ENCODE results near the gene FYN.
"Not testable (repeated sequence)": the region's sequence is repeated elsewhere in the genome, so short reads cannot be mapped to it uniquely, and the experiment has no call there.

The FYN gene

GRCh38 chr6:111795558-111795957 is 77.7 kb downstream of the FYN start:
- H3K36me3 ChIP-seq (ENCODE audit: insufficient read depth, low read length): no peaks in the 10 kb centered on the region
- peaks cover 16% of the 10 kb centered on the region for H3K4me1 ChIP-seq (ENCODE audit: insufficient read depth, low read length)
- no peak overlapping the region for H3K9ac ChIP-seq (ENCODE audit: low read depth, low read length)
- H3K9me3 ChIP-seq (ENCODE audit: control insufficient read depth, insufficient read depth, low read length): no peaks in the 10 kb centered on the region

DNA sequence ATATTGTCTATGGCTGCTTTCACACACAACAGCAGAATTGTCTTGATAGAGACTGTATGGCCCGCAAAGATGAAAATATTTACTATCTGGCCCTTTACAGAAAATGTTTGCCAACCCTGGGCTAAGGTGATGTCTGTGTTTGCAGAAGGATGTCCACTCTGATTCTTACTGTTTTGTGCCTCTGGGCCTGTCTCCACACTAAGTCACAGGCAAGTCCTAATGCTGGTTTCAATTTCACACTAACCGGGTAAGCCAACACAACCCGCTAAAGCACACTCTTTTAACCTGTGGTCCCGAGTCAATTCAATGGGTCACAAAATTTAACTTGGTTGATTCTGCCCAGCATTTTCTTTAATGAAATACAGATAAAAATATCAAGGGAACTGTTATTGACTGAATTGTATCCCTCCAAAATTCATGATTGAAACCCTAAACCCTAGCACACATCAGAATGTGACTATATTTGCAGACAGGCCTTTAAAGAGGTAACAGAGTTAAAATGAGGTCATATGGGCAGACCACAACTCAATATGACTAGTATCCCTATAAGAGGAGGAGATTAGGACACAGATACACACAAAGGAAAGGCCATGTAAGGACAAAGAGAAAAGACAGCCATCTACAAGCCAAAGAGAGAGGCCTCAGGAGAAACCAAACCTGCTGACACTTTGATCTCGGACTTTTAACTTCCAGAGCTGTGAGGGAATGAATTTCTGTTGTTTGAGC is 78.4 kb downstream of the FYN start:
- no peaks in the 10 kb centered on the region for H3K9me3 ChIP-seq (ENCODE audit: control insufficient read depth, insufficient read depth, low read length)
- H3K9ac ChIP-seq (ENCODE audit: low read depth, low read length): no peak overlapping the region
- H3K4me1 ChIP-seq (ENCODE audit: insufficient read depth, low read length): peaks cover 9% of the 10 kb centered on the region; the same call in 1 of the 2 replicates
- no peaks in the 10 kb centered on the region for H3K36me3 ChIP-seq (ENCODE audit: insufficient read depth, low read length)

DNA sequence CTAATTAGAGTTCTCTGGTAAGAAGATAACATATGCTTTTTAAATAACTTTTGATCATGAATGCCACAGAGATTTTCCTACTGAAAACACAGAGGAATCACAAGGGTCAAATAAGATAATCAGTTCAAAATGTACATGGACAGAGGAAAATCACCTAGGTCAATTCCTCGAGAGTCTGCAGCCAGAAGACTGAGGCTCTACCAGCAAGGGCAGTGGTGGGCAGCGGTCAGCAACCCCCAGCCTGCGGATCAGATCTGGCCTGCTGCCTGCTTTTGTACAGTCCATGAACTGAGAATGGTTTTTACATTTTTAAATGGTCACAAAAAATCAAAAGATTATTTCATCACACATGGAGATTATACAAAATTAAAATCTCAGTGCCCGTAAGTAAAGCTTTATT is 79.0 kb downstream of the FYN start:
- Histone ChIP-seq H3K9me3 (ENCODE audit: control insufficient read depth, insufficient read depth, low read length) (no peaks in the 10 kb centered on the region), H3K9ac (ENCODE audit: low read depth, low read length) (no peak overlapping the region), H3K4me1 (ENCODE audit: insufficient read depth, low read length) (peaks cover 9% of the 10 kb centered on the region; the same call in 1 of the 2 replicates), H3K36me3 (ENCODE audit: insufficient read depth, low read length) (no peaks in the 10 kb centered on the region)

DNA sequence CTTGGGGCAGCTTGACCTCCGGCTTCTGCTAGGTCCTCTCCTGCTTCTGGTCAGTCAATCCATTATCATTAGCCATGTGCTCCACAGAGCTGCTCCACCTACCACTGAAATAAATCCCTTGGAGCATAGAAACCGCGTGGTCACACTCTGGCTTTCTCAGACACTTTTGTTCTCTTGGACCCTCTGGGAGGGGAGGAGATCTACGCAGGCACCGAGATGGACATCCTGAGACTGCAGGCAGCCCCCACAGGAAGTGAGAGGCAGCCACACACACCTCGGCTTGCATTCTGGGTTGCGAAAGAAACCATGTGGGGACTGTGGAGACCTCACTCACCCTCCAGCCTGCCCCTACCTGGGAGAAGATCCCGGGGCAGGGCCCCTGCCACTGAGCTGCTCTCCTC is 79.5 kb downstream of the FYN start:
- Histone ChIP-seq H3K36me3 (ENCODE audit: insufficient read depth, low read length) (no peaks in the 10 kb centered on the region), H3K9me3 (ENCODE audit: control insufficient read depth, insufficient read depth, low read length) (no peaks in the 10 kb centered on the region), H3K4me1 (ENCODE audit: insufficient read depth, low read length) (peaks cover 14% of the 10 kb centered on the region; the same call in 1 of the 2 replicates), H3K9ac (ENCODE audit: low read depth, low read length) (no peak overlapping the region)

GRCh38 chr6:111792914-111793700 is 80.1 kb downstream of the FYN start:
- peaks cover 7% of the 10 kb centered on the region; the same call in 1 of the 2 replicates for H3K4me1 ChIP-seq (ENCODE audit: insufficient read depth, low read length)
- H3K9ac ChIP-seq (ENCODE audit: low read depth, low read length): no peak overlapping the region
- H3K9me3 ChIP-seq (ENCODE audit: control insufficient read depth, insufficient read depth, low read length): no peaks in the 10 kb centered on the region
- H3K36me3 ChIP-seq (ENCODE audit: insufficient read depth, low read length): no peaks in the 10 kb centered on the region

- H3K9ac ChIP-seq (ENCODE audit: low read depth, low read length): no peak overlapping the region
- peaks cover 7% of the 10 kb centered on the region; the same call in 1 of the 2 replicates for H3K4me1 ChIP-seq (ENCODE audit: insufficient read depth, low read length)
- no peaks in the 10 kb centered on the region for H3K9me3 ChIP-seq (ENCODE audit: control insufficient read depth, insufficient read depth, low read length)
- no peaks in the 10 kb centered on the region for H3K36me3 ChIP-seq (ENCODE audit: insufficient read depth, low read length)
These were observed 81.0 kb downstream of the FYN start for GRCh38 chr6:111792241-111792640.

- Histone ChIP-seq H3K36me3 (ENCODE audit: insufficient read depth, low read length) (no peaks in the 10 kb centered on the region), H3K9ac (ENCODE audit: low read depth, low read length) (no peak overlapping the region), H3K9me3 (ENCODE audit: control insufficient read depth, insufficient read depth, low read length) (no peaks in the 10 kb centered on the region), H3K4me1 (ENCODE audit: insufficient read depth, low read length) (peaks cover 7% of the 10 kb centered on the region; the same call in 1 of the 2 replicates)
These were observed 81.8 kb downstream of the FYN start for GRCh38 chr6:111791415-111791814.

DNA sequence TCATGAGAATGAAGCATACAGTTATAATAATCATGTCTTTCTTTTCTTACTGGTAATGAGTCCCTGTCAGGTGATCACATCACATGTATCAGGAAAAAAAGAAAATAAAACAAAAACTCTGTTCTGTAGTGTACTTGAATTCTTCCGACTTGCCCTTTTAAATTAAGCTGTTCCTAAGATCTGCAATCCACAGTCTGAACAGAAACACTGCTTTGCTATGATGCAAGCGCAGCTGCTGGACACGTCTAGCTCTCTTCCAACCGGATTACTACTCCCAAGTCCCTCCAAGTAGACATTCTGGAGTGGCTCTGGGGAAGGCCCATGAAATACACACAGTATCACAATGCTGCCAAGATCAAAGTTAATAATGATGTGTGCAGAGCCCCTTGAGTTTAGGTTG is 83.7 kb downstream of the FYN start:
- Histone ChIP-seq H3K36me3 (ENCODE audit: insufficient read depth, low read length) (no peaks in the 10 kb centered on the region), H3K9me3 (ENCODE audit: control insufficient read depth, insufficient read depth, low read length) (no peaks in the 10 kb centered on the region), H3K9ac (ENCODE audit: low read depth, low read length) (no peak overlapping the region), H3K4me1 (ENCODE audit: insufficient read depth, low read length) (peaks cover 7% of the 10 kb centered on the region; the same call in 1 of the 2 replicates)

DNA sequence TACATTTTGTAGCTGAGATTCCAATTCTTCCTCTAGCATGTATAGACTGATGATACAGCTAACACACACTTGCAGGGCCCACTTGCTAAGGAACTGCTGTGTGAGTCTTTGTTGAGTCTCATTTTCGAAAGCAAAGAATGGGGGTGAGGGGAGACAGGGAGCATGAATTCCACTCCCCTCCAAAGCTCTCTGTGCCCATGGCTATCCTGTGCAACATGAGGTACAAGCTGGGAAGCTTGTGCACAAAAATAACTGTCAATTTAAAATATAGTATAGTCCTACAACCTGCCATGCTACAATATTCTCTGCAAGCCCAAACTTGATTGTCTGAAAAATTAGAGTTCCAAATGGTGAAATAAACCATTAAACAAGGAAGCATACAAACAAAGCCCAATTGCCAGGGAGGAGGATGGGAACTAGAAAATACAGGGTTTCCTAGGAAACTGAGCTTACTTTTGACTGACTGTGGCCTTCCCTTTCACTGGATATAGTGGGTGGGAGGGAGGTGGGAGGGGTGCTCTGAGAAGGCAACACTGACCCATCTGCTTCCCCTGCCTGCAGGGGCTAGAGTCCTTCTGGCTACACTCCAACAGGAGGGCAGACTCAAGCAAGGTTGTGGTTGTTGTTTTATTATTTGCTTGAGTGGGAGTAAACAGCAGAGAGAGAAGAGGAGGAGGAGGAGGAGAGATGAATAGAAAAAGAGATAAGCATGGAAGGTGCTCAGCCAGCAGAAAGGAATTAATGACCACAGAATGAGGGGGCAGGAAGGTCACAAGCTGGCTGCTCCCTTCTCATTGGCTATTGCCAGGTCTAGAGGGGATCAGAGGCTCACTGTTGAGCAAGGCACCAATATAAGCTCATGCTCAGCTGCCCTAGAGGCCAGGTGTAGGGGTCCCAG is 84.6 kb downstream of the FYN start:
- Histone ChIP-seq H3K36me3 (ENCODE audit: insufficient read depth, low read length) (no peaks in the 10 kb centered on the region), H3K9ac (ENCODE audit: low read depth, low read length) (no peak overlapping the region), H3K4me1 (ENCODE audit: insufficient read depth, low read length) (peaks cover 14% of the 10 kb centered on the region; the same call in 1 of the 2 replicates), H3K9me3 (ENCODE audit: control insufficient read depth, insufficient read depth, low read length) (no peaks in the 10 kb centered on the region)

DNA sequence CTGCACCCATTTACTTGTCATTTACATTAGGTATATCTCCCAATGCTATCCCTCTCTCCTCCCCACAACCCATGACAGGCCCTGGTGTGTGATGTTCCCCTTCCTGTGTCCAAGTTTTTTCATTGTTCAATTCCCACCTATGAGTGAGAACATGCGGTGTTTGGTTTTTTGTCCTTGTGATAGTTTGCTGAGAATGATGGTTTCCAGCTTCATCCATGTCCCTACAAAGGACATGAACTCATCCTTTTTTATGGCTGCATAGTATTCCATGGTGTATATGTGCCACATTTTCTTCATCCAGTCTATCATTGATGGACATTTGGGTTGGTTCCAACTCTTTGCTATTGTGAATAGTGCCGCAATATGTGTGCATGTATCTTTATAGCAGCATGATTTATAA is 87.1 kb downstream of the FYN start:
- H3K9ac ChIP-seq (ENCODE audit: low read depth, low read length); H3K9me3 ChIP-seq (ENCODE audit: control insufficient read depth, insufficient read depth, low read length); H3K36me3 ChIP-seq (ENCODE audit: insufficient read depth, low read length): not testable (repeated sequence)
- peaks cover 16% of the 10 kb centered on the region; the same call in 1 of the 2 replicates for H3K4me1 ChIP-seq (ENCODE audit: insufficient read depth, low read length)

DNA sequence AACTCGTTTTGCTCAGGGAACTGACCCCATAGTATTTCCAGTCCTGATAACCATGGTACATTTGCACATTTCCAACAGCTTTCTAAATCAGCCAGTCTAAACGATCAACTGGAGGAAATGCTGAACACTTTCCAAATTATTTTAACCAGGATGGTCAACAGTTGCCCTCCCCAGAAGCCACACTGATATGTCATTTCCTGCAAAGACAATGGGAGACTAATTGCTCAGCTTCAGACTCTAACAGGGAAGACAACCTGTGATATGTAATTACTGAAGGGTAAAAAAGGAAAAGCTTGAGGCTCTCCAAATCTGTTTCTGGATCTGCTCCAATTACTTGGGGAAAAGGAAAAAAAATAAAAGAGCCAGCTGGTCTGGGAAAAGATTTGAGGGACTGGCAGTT is 88.8 kb downstream of the FYN start:
- H3K4me1 ChIP-seq (ENCODE audit: insufficient read depth, low read length): peaks cover 16% of the 10 kb centered on the region; the same call in 1 of the 2 replicates

DNA sequence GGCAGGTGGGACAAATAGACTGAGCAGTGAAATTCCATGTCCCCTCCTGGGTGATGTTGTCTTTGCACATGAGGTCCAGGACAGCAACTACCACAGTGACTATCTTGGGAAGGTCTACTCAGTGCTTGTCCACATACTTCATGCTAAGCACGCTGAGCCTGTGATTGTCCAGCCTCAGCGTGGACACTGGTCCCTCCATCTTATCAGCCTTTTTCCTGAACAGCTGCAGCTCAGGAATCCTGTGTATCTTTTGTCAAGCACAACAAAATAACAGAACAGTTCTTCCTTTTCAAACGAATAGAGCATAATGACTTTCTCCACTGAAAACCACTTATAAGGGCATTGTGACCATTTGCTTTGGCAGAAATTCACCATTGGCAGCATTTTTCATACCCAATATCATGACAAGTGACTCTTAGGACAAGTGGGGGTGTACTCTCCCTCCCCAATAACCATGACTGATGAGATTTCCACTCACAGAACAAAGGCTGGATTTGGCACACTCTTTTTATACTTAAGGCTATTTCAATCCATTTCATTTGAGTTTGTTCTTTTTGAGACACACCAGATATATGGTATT is 90.3 kb downstream of the FYN start:
- H3K36me3 ChIP-seq (ENCODE audit: insufficient read depth, low read length): no peaks in the 10 kb centered on the region

More for the DNA sequence above, 88.8 kb downstream of the FYN start:
- H3K9me3 ChIP-seq (ENCODE audit: control insufficient read depth, insufficient read depth, low read length): no peaks in the 10 kb centered on the region
- no peak overlapping the region for H3K9ac ChIP-seq (ENCODE audit: low read depth, low read length)
- no peaks in the 10 kb centered on the region for H3K36me3 ChIP-seq (ENCODE audit: insufficient read depth, low read length)

DNA sequence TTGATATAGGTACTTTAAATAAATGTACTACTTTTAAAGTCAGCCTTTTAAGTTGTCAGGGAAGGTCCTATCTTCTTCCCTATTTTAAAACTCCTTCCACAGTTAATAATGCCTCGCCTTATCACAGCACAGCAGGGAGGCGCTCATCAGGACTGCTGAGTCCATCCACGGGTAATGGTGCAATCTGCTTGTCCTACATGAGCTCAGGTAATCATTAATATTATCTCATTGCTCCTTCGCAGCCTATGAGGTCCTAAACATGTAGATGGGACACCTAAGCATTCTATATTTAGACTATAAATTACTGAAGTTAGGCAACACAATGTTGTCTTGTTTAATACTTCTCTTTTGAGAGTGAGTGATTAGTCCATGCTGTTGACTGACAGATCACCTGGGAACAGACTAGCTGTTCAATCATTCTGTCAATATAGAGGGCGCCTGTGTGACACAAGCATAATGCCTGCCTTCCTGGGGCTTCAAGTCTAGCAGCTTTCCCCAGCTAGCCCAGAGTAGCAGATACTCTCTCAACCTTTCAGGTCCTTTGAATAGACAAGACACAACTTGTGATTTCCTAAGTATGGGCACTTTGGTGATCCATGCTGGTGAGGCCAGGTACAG is 91.0 kb downstream of the FYN start:
- Histone ChIP-seq H3K9ac (ENCODE audit: low read depth, low read length) (no peak overlapping the region), H3K4me1 (ENCODE audit: insufficient read depth, low read length) (0 out of 2 replicates have a peak, but pooled peaks cover 9% of the 10 kb centered on the region), H3K9me3 (ENCODE audit: control insufficient read depth, insufficient read depth, low read length) (no peaks in the 10 kb centered on the region), H3K36me3 (ENCODE audit: insufficient read depth, low read length) (no peaks in the 10 kb centered on the region)

More for the DNA sequence above, 90.3 kb downstream of the FYN start:
- no peak overlapping the region for H3K9ac ChIP-seq (ENCODE audit: low read depth, low read length)
- H3K4me1 ChIP-seq (ENCODE audit: insufficient read depth, low read length): 0 out of 2 replicates have a peak, but pooled peaks cover 9% of the 10 kb centered on the region
- H3K9me3 ChIP-seq (ENCODE audit: control insufficient read depth, insufficient read depth, low read length): no peaks in the 10 kb centered on the region

Measured in ES-I3 (cell line).